ENCODE data around the gene GPSM1.
"Not testable (repeated sequence)": the region's sequence is repeated elsewhere in the genome, so short reads cannot be mapped to it uniquely, and the experiment has no call there.

GPSM1 gene

DNA sequence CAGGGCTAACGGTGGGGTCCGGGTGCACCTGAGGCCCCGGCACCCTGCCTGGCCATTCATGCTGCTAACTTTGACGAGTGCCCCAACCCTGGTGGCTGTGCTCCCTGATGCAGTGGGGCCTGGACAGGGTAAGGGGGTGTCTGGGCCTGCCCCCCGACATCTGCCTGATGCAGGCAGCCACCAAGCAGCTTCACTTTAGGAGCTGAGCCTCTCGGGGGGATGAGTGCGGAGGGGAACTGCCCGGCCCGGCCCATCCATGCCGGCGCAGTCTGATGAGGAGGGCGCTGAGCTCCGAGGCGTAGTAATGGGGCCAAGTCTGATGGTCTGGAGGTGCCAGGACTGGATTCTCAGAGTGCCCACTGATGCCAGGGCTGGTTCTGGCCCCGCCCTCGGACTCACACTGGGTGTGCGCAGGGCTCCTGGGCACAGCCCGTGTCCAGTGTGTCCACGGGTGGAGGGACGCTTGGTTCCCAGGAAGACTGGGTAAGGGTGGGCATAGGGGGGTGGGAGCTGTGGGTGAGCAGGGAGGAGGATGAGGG lies 19.7 kb downstream of the GPSM1 start:
- no peaks in the 10 kb centered on the region for H3K36me3 ChIP-seq (ENCODE audit: control insufficient read depth, insufficient read depth, low read length)
- WGBS, 2 experiments = 87 to 89% methylated on average over 20 of the region's 20 CpGs
- no peak overlapping the region for H3K27ac ChIP-seq (ENCODE audit: insufficient read depth, low read depth, low read length, poor library complexity, severe bottlenecking)
- H3K4me3 ChIP-seq (ENCODE audit: insufficient read depth, low read depth, low read length) = no peak overlapping the region
- peaks cover 17% of the 10 kb centered on the region for H3K4me1 ChIP-seq (ENCODE audit: control insufficient read depth, insufficient read depth, low read length)
- H3K9me3 ChIP-seq (ENCODE audit: control insufficient read depth, low read length) = no peaks in the 10 kb centered on the region
- no peaks in the 10 kb centered on the region for H3K27me3 ChIP-seq (ENCODE audit: control insufficient read depth, insufficient read depth, low read length, poor library complexity, severe bottlenecking)

DNA sequence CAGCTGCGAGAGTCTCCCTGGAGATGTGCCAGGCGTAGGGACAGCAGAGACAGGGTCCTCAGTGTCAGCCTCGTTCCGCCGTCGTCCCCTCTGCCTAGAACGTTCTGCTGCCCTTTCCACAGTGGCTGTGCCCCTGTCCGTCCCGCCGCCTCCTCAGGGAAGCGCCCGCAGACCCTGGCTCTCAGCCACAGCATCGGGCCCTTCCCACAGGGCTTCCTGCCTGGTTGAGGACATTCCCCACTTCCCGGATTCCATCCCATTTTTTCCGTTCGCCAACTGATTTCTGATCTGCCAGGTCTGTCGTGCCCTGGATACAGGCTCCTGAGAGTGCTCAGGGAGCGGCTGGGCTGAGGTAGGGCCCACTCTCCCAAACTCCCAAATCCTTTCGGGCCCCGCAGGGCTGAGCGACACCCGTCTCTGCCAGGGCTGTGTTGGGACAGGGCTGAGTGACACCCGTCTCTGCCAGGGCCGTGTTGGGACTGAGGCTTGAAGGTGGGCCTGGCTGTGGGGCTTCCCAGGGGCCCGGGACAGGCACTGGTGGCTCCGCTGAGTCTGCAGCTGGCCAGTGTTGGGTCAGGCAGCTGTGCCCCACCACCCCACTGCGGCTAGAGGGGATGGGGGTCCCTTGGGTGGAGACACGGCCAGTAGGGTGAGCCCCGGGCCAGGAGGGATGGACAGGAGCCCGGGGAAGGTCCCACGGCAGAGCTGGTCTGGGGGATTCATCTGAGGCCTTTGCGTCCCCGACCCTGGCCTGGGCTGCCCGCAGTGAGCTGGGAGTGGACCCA lies 20.3 kb downstream of the GPSM1 start:
- Histone ChIP-seq H3K4me3 (ENCODE audit: insufficient read depth, low read depth, low read length) (no peak overlapping the region), H3K27ac (ENCODE audit: insufficient read depth, low read depth, low read length, poor library complexity, severe bottlenecking) (no peak overlapping the region), H3K36me3 (ENCODE audit: control insufficient read depth, insufficient read depth, low read length) (no peaks in the 10 kb centered on the region), H3K4me1 (ENCODE audit: control insufficient read depth, insufficient read depth, low read length) (peaks cover 16% of the 10 kb centered on the region), H3K27me3 (ENCODE audit: control insufficient read depth, insufficient read depth, low read length, poor library complexity, severe bottlenecking) (no peaks in the 10 kb centered on the region), H3K9me3 (ENCODE audit: control insufficient read depth, low read length) (no peaks in the 10 kb centered on the region)
- 92% methylated on average over 34 of the region's 34 CpGs for WGBS, 2 experiments

DNA sequence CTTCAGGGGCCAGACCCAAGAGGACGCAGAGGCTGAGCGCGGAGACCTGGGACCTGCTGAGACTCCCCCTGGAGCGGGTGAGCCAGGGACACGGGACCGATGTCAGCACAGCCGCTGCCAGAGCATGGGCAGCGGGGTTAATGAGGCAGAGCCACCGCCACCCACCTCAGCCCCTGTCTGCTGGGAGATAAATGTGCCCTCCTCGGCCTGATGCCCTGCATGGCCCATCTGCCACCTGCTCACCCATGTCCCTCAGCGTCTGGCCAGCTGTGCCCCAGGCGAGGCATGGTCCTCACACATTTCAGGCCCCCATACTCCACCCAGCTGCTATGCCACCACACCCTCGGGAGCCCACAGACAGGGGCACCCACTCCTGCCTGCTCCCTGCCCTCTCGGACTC lies 21.4 kb downstream of the GPSM1 start:
- H3K4me1 ChIP-seq (ENCODE audit: control insufficient read depth, insufficient read depth, low read length) = peaks cover 8% of the 10 kb centered on the region
- WGBS, 2 experiments = 95 to 96% methylated on average over 14 of the region's 14 CpGs
- no peak overlapping the region for H3K4me3 ChIP-seq (ENCODE audit: insufficient read depth, low read depth, low read length)
- no peaks in the 10 kb centered on the region for H3K36me3 ChIP-seq (ENCODE audit: control insufficient read depth, insufficient read depth, low read length)
- H3K27ac ChIP-seq (ENCODE audit: insufficient read depth, low read depth, low read length, poor library complexity, severe bottlenecking) = no peak overlapping the region
- no peaks in the 10 kb centered on the region for H3K9me3 ChIP-seq (ENCODE audit: control insufficient read depth, low read length)
- H3K27me3 ChIP-seq (ENCODE audit: control insufficient read depth, insufficient read depth, low read length, poor library complexity, severe bottlenecking) = no peaks in the 10 kb centered on the region

DNA sequence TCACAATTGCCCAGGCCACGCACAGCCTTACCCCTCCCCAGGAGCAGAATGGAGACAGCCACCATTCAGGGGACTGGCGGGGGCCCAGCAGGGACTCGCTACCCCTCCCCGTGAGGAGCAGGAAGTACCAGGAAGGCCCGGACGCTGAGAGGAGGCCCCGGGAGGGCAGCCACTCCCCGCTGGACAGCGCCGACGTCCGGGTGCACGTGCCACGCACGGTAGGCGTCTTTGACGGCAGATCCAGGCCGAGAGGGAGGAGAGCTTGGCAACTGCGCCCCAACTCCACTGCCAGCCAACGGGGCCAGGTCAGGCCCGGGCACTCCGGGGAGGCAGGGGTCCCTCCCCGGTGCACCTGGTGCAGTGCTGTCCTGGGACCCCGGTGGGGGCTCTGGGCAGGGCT lies 22.2 kb downstream of the GPSM1 start:
- WGBS, 2 experiments = 87 to 90% methylated on average over 24 of the region's 24 CpGs
- no peaks in the 10 kb centered on the region for H3K27me3 ChIP-seq (ENCODE audit: control insufficient read depth, insufficient read depth, low read length, poor library complexity, severe bottlenecking)
- peaks cover 8% of the 10 kb centered on the region for H3K4me1 ChIP-seq (ENCODE audit: control insufficient read depth, insufficient read depth, low read length)

DNA sequence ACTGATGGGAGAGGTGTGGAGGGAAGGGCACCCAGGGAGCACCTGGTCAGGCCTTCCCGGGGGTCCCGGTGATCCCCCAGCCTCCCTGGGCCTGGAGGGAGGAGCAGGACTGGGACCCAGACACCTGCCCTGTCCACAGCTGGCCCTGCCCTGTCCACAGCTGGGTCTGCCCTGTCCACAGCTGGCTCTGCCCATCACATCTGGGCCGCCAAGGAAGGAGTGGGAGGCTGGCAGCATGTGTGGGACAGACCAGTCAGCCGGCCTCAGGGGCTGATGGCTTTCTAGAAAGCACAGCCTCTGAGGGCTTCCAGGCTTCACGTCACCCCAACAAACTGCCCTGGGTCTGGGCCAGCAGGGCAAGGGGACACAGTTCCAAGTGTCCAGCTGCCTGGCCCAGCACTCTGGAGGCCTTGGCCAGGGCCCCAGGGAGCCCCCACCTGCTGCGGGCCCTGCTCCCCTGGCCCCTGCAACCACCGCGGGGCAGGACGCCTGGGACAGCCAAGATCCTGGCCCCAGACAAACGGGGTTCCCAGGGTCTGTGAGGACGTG lies 24.0 kb downstream of the GPSM1 start:
- Histone ChIP-seq H3K9me3 (ENCODE audit: control insufficient read depth, low read length) (no peaks in the 10 kb centered on the region), H3K27ac (ENCODE audit: insufficient read depth, low read depth, low read length, poor library complexity, severe bottlenecking) (no peak overlapping the region), H3K27me3 (ENCODE audit: control insufficient read depth, insufficient read depth, low read length, poor library complexity, severe bottlenecking) (no peaks in the 10 kb centered on the region), H3K36me3 (ENCODE audit: control insufficient read depth, insufficient read depth, low read length) (no peaks in the 10 kb centered on the region), H3K4me1 (ENCODE audit: control insufficient read depth, insufficient read depth, low read length) (peaks cover 4% of the 10 kb centered on the region), H3K4me3 (ENCODE audit: insufficient read depth, low read depth, low read length) (no peak overlapping the region)
- WGBS, 2 experiments = 92 to 94% methylated on average over 11 of the region's 11 CpGs

More for the DNA sequence above, 22.2 kb downstream of the GPSM1 start:
- no peak overlapping the region for H3K27ac ChIP-seq (ENCODE audit: insufficient read depth, low read depth, low read length, poor library complexity, severe bottlenecking)
- no peak overlapping the region for H3K4me3 ChIP-seq (ENCODE audit: insufficient read depth, low read depth, low read length)
- no peaks in the 10 kb centered on the region for H3K36me3 ChIP-seq (ENCODE audit: control insufficient read depth, insufficient read depth, low read length)
- no peaks in the 10 kb centered on the region for H3K9me3 ChIP-seq (ENCODE audit: control insufficient read depth, low read length)

DNA sequence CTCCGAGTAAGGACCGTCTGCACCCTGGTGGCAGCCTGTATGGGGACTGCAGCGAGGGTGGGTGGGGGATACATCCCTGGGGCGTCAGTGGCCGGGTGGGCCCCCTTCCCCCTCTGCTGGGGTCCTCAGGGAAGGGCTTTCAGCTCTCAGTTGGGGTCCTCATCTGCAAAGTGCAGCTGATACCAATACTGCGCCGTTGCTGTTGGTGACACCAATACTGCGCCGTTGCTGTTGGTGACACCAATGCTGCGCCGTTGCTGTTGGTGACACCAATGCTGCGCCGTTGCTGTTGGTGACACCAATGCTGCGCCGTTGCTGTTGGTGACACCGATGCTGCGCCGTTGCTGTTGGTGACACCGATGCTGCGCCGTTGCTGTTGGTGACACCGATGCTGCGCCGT lies 24.5 kb downstream of the GPSM1 start:
- not testable (repeated sequence) for H3K4me3 ChIP-seq (ENCODE audit: insufficient read depth, low read depth, low read length); H3K9me3 ChIP-seq (ENCODE audit: control insufficient read depth, low read length); H3K4me1 ChIP-seq (ENCODE audit: control insufficient read depth, insufficient read depth, low read length); H3K36me3 ChIP-seq (ENCODE audit: control insufficient read depth, insufficient read depth, low read length); H3K27ac ChIP-seq (ENCODE audit: insufficient read depth, low read depth, low read length, poor library complexity, severe bottlenecking); H3K27me3 ChIP-seq (ENCODE audit: control insufficient read depth, insufficient read depth, low read length, poor library complexity, severe bottlenecking)
- WGBS, 2 experiments = 96 to 97% methylated on average over 20 to 23 of the region's 24 CpGs

DNA sequence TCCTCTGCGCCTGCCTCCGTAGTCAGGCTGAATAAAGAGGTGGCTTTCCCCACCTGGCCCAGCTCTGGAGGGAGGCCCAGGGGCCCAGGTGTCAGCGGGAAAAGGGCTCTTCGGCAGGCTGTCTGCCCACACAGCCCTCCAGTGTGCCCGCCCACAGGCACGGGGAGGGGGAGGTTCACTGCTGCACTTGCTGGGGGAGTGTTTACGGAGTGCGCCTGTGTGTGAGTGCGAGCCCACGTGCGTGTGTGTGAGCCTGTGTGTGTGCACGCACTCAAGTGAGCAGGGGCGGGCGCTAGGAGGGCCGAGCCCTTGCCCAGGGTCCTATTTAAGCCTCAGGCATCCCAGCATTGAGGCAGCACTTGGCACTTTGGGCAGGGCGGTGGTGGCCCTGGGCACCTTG lies 25.3 kb downstream of the GPSM1 start:
- Histone ChIP-seq H3K4me1 (ENCODE audit: control insufficient read depth, insufficient read depth, low read length) (no peaks in the 10 kb centered on the region), H3K9me3 (ENCODE audit: control insufficient read depth, low read length) (no peaks in the 10 kb centered on the region), H3K27ac (ENCODE audit: insufficient read depth, low read depth, low read length, poor library complexity, severe bottlenecking) (no peak overlapping the region), H3K27me3 (ENCODE audit: control insufficient read depth, insufficient read depth, low read length, poor library complexity, severe bottlenecking) (no peaks in the 10 kb centered on the region), H3K4me3 (ENCODE audit: insufficient read depth, low read depth, low read length) (no peak overlapping the region), H3K36me3 (ENCODE audit: control insufficient read depth, insufficient read depth, low read length) (no peaks in the 10 kb centered on the region)
- WGBS, 2 experiments = 85 to 86% methylated on average over 16 of the region's 16 CpGs

DNA sequence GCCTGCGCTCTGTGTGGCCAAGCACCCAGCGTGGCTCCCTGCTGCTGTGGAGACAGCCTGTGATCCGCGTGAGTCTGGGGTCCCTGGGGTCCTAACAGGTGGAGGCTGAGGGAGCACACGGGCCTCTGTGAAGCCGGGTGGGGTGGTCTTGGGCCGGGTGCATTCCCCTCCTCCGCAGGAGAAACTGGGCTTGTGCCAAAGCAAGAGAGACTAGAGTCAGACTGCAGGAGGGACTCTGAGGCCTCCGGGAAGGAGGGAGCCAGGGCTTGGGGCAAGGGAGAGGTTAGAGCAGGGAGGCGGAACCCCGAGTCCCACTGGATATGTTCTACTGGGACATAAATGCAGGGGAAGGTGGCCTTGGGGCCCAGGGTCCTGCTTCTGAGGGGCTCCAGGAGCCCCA lies 25.7 kb downstream of the GPSM1 start:
- 92% methylated on average over 11 of the region's 11 CpGs for WGBS, 2 experiments
- Histone ChIP-seq H3K36me3 (ENCODE audit: control insufficient read depth, insufficient read depth, low read length) (no peaks in the 10 kb centered on the region), H3K4me1 (ENCODE audit: control insufficient read depth, insufficient read depth, low read length) (no peaks in the 10 kb centered on the region), H3K27me3 (ENCODE audit: control insufficient read depth, insufficient read depth, low read length, poor library complexity, severe bottlenecking) (no peaks in the 10 kb centered on the region), H3K9me3 (ENCODE audit: control insufficient read depth, low read length) (no peaks in the 10 kb centered on the region), H3K27ac (ENCODE audit: insufficient read depth, low read depth, low read length, poor library complexity, severe bottlenecking) (no peak overlapping the region), H3K4me3 (ENCODE audit: insufficient read depth, low read depth, low read length) (no peak overlapping the region)

DNA sequence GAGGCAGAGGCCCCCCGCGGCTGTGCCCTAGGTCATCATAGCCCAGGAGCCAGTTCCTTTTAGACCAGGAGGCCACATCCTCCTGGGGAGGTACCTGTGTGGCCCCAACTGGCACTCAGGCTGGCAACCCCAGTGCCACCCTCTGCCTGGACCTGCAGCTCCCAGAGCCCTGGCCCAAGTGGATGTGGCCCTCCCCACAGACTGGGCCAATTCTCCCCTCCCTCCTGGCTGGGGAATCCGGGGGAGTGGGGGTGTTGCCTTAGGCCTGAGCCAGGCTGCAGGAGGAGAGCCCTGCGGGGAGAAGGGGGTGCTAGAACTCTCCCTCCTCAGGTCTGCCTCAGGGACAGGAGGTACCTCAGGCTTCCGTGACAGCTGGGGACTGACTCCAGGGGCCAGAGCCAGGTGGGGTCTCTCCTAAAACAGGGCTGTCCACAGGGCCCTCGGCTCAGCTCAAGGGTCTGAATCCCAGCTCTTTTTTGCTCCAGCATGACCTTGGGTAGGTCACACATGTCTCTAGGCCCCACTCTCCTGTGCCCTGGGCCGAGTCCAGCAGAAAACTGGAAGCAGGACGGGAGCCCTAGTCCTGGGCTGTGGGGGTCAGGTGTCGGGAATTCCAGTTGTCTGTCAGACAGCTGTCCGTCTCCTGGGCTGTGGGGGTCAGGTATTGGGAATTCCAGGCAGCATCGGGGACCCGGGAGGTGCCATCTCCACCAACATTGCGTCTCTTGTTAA lies 26.6 kb downstream of the GPSM1 start:
- H3K9me3 ChIP-seq (ENCODE audit: control insufficient read depth, low read length) = no peaks in the 10 kb centered on the region
- H3K27me3 ChIP-seq (ENCODE audit: control insufficient read depth, insufficient read depth, low read length, poor library complexity, severe bottlenecking) = no peaks in the 10 kb centered on the region
- WGBS, 2 experiments = 87 to 89% methylated on average over 13 of the region's 13 CpGs
- no peaks in the 10 kb centered on the region for H3K4me1 ChIP-seq (ENCODE audit: control insufficient read depth, insufficient read depth, low read length)
- H3K4me3 ChIP-seq (ENCODE audit: insufficient read depth, low read depth, low read length) = no peak overlapping the region
- no peak overlapping the region for H3K27ac ChIP-seq (ENCODE audit: insufficient read depth, low read depth, low read length, poor library complexity, severe bottlenecking)
- no peaks in the 10 kb centered on the region for H3K36me3 ChIP-seq (ENCODE audit: control insufficient read depth, insufficient read depth, low read length)

DNA sequence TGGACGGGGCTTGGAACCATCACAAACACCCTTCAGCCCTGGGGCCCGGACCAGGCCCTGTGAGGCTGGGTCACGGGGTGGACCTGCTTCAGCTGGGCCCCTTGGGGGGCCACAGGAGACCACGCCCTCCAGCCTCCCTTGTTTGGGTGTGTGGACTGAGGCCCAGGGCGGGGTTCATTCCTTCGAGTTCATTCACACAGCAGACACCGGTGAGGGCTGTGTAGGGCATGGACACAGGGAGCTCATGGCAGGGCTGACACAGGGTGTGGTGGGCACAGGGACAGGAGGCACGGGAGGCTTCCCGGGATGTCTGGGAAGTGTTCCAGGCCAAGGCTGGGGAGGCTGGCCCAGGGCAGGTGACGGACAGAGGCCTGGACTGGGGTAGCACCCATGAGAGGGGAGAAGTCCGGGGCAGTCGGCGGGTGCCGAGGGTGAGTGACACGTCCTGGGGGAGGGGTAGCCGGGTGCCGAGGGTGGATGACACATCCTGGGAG lies 27.3 kb downstream of the GPSM1 start:
- WGBS, 2 experiments = 90 to 92% methylated on average over 17 of the region's 17 CpGs
- Histone ChIP-seq H3K27me3 (ENCODE audit: control insufficient read depth, insufficient read depth, low read length, poor library complexity, severe bottlenecking) (no peaks in the 10 kb centered on the region), H3K4me3 (ENCODE audit: insufficient read depth, low read depth, low read length) (no peak overlapping the region), H3K9me3 (ENCODE audit: control insufficient read depth, low read length) (no peaks in the 10 kb centered on the region), H3K36me3 (ENCODE audit: control insufficient read depth, insufficient read depth, low read length) (no peaks in the 10 kb centered on the region), H3K4me1 (ENCODE audit: control insufficient read depth, insufficient read depth, low read length) (no peaks in the 10 kb centered on the region), H3K27ac (ENCODE audit: insufficient read depth, low read depth, low read length, poor library complexity, severe bottlenecking) (no peak overlapping the region)

Data from ectodermal cell (in vitro differentiated cells).